ENCODE results near the gene TBC1D3C.
"Not testable (repeated sequence)": the region's sequence is repeated elsewhere in the genome, so short reads cannot be mapped to it uniquely, and the experiment has no call there.

TBC1D3C gene

GRCh38 chr17:38068534-38068933 lies at the start of gene TBC1D3C:
TSS of gene TBC1D3C (minus strand) at chr17:38068634. CDS start at chr17:38067066, 1,568 bp downstream.
- DNase-seq: not testable (repeated sequence)

- DNase-seq: not testable (repeated sequence)
Measured at GRCh38 chr17:38099262-38099661, 30.8 kb upstream of the TBC1D3C start.

GRCh38 chr17:38094059-38094694 lies 25.7 kb upstream of the TBC1D3C start:
- DNase-seq: not testable (repeated sequence)

- DNase-seq: not testable (repeated sequence)
Measured at GRCh38 chr17:38088120-38088519, 19.7 kb upstream of the TBC1D3C start.

GRCh38 chr17:38087344-38087743 lies 18.9 kb upstream of the TBC1D3C start:
- DNase-seq: not testable (repeated sequence)

All from bone marrow (tissue), 2 donors.